Esophagus squamous epithelium (tissue), 5 donors: ENCODE measurements around the gene CREBBP. TPM values are rescaled to one million over a fixed set of nuclear protein-coding genes. Genes with fewer than 3 reads are reported as not detected.

Source experiments
- DNase-seq: peaks from one replicate; lab custom pipeline; 2025; lab: John Stamatoyannopoulos, UW
- H3K27ac ChIP-seq, 4 donors: fragments of 200-600 bp; sonication (generic); one replicate each; pipeline ENCODE4 v1.5.1; 2016 to 2019; ENCODE audit warnings: mild to moderate bottlenecking in 1 of 4
- H3K27me3 ChIP-seq, 4 donors: fragments of 200-600 bp; sonication (generic); 1 replicate in 3 of 4; 2 replicates in 1 of 4; pipeline versions ENCODE4 v1.5.1 to v1.6.0; 2017 to 2021; ENCODE audit warnings: antibody characterized with exemption in 1 of 4
- H3K36me3 ChIP-seq, 3 donors: fragments of 200-600 bp; sonication (generic); one replicate each; pipeline ENCODE4 v1.5.1; 2016 to 2019
- H3K4me1 ChIP-seq, 3 donors: fragments of 200-600 bp; sonication (generic); one replicate each; pipeline ENCODE4 v1.5.1; 2017 to 2019
- H3K4me3 ChIP-seq, 4 donors: fragments of 200-600 bp; sonication (generic); 1 replicate in 3 of 4; 2 replicates in 1 of 4; pipeline ENCODE4 v1.5.1; 2016 to 2019; ENCODE audit warnings: mild to moderate bottlenecking in 2 of 4, moderate library complexity in 1 of 4
- H3K9me3 ChIP-seq, 3 donors: fragments of 200-600 bp; sonication (generic); one replicate each; pipeline ENCODE4 v1.5.1; 2016 to 2019
- POLR2A ChIP-seq, 4 donors: fragments of 450-650 bp; IDR thresholded peaks; one replicate each; pipeline ENCODE4 v1.6.1; 2017; ENCODE audit warnings: antibody characterized with exemption in 4 of 4, mild to moderate bottlenecking in 4 of 4, moderate library complexity in 3 of 4
- WGBS, 2 donors: methylation state at CpG; one replicate each; pipeline ENCODE4 v1.1.5; 2018; 5-methylcytosine and 5-hydroxymethylcytosine counted together
- intact Hi-C: fragments of 100-400 bp; cut with DNase I; formaldehyde crosslinking; loops from one replicate; pipeline ENCODE4 v1.15.0; 2022
- total RNA-seq, 4 donors: library from RNA; depleted of rRNA; stranded (reverse); fragments of >200 nt; gene quantifications; one replicate each; pipeline ENCODE4 v1.1.0, GENCODE V29; 2016
- TF ChIP-seq, protein P1 (sequence below), 6 experiments: fragments of 450-650 bp in 4 of 6; fragments of 200-600 bp in 2 of 6; sonication (generic) in 2 of 6; IDR thresholded peaks; one replicate each; pipeline ENCODE4 v1.5.1; 2016 to 2019; ENCODE audit warnings: antibody characterized with exemption in 6 of 6, mild to moderate bottlenecking in 4 of 6, moderate library complexity in 4 of 6
- donor health status: DM: yes; HTN: yes; CAD: no.

Gene CREBBP
- total RNA-seq, 4 donors from 2014 or later = 14.5 to 53.6 (median 37.5) TPM

- H3K9me3 ChIP-seq = no peaks in the 10 kb centered on the region
- DNase-seq = no peak
- H3K4me3 ChIP-seq = no peak overlapping the region
- H3K27ac ChIP-seq = no peak overlapping the region
- no peak for TF ChIP-seq POLR2A (IDR thresholded peaks at IDR 0.05)
- TF ChIP-seq, protein P1, sequence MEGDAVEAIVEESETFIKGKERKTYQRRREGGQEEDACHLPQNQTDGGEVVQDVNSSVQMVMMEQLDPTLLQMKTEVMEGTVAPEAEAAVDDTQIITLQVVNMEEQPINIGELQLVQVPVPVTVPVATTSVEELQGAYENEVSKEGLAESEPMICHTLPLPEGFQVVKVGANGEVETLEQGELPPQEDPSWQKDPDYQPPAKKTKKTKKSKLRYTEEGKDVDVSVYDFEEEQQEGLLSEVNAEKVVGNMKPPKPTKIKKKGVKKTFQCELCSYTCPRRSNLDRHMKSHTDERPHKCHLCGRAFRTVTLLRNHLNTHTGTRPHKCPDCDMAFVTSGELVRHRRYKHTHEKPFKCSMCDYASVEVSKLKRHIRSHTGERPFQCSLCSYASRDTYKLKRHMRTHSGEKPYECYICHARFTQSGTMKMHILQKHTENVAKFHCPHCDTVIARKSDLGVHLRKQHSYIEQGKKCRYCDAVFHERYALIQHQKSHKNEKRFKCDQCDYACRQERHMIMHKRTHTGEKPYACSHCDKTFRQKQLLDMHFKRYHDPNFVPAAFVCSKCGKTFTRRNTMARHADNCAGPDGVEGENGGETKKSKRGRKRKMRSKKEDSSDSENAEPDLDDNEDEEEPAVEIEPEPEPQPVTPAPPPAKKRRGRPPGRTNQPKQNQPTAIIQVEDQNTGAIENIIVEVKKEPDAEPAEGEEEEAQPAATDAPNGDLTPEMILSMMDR (IDR thresholded peaks at IDR 0.05) = no peak
- intact Hi-C loops = no loop called here
- peaks cover 16 to 91% (median 16%) of the 10 kb centered on the region in 3 donors for H3K36me3 ChIP-seq
- peaks cover 4 to 16% (median 12%) of the 10 kb centered on the region in 3 donors for H3K4me1 ChIP-seq
- 84 to 88% methylated on average over 7 to 9 of the region's 9 CpGs for WGBS, 2 donors
- H3K27me3 ChIP-seq = no peaks in the 10 kb centered on the region
These were observed 91.7 kb downstream of the CREBBP start for GRCh38 chr16:3788711-3789374.

- Histone ChIP-seq H3K27ac (no peak overlapping the region), H3K4me3 (no peak overlapping the region), H3K9me3 (no peaks in the 10 kb centered on the region), H3K4me1 (peaks cover 0 to 9% (median 4%) of the 10 kb centered on the region in 3 donors), H3K27me3 (no peaks in the 10 kb centered on the region), H3K36me3 (peaks cover 16 to 99% (median 16%) of the 10 kb centered on the region in 3 donors)
- TF ChIP-seq, protein P1 (IDR thresholded peaks at IDR 0.05) = no peak
- no peak for TF ChIP-seq POLR2A (IDR thresholded peaks at IDR 0.05)
- DNase-seq = no peak
- WGBS, 2 donors = 87 to 88% methylated on average over 4 to 7 of the region's 10 CpGs
- intact Hi-C loops = no loop called here
These were observed 92.4 kb downstream of the CREBBP start for GRCh38 chr16:3787924-3788661.

DNA sequence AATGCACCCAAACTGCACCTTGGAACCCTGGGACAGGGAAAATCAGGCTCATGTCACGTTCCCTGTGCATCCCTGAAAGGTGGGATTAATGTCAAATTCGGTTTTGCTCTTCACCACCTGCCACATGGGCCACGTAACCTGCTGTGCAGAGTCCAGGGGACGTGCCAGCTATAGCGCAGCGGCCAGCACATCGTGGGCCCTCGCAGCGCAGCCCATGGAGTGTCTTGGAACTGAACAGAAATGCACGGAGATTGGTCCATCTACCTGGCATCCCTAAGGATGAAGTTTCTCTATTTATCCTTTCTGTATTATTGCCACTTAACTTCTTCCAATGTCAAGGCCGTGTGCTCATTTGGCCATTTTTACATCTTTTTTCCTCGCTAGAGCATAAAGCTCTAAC, 95.1 kb downstream of the CREBBP start:
- DNase-seq = no peak
- no peak overlapping the region for H3K27ac ChIP-seq
- H3K4me1 ChIP-seq = peaks cover 0 to 3% (median 0%) of the 10 kb centered on the region in 3 donors
- H3K27me3 ChIP-seq = no peaks in the 10 kb centered on the region
- intact Hi-C loops = no loop called here
- no peaks in the 10 kb centered on the region for H3K9me3 ChIP-seq
- no peak overlapping the region for H3K4me3 ChIP-seq
- H3K36me3 ChIP-seq = peaks cover under 1 to 99% (median 4%) of the 10 kb centered on the region in 3 donors
- TF ChIP-seq POLR2A (IDR thresholded peaks at IDR 0.05) = no peak
- TF ChIP-seq, protein P1 (IDR thresholded peaks at IDR 0.05) = no peak
- WGBS, 2 donors = 94 to 97% methylated on average over 12 of the region's 12 CpGs

- intact Hi-C loops = no loop called here
- peaks cover 2 to 99% (median 20%) of the 10 kb centered on the region in 3 donors for H3K36me3 ChIP-seq
- no peak for DNase-seq
- TF ChIP-seq POLR2A (IDR thresholded peaks at IDR 0.05) = no peak
- TF ChIP-seq, protein P1 (IDR thresholded peaks at IDR 0.05) = no peak
- no peak overlapping the region for H3K27ac ChIP-seq
- H3K4me3 ChIP-seq = no peak overlapping the region
- peaks cover 0 to 3% (median 0%) of the 10 kb centered on the region in 3 donors for H3K4me1 ChIP-seq
- H3K9me3 ChIP-seq = no peaks in the 10 kb centered on the region
- 58 to 85% methylated on average over 2 to 3 of the region's 3 CpGs for WGBS, 2 donors
- no peaks in the 10 kb centered on the region for H3K27me3 ChIP-seq
These were observed 97.0 kb downstream of the CREBBP start for GRCh38 chr16:3783516-3783915.

DNA sequence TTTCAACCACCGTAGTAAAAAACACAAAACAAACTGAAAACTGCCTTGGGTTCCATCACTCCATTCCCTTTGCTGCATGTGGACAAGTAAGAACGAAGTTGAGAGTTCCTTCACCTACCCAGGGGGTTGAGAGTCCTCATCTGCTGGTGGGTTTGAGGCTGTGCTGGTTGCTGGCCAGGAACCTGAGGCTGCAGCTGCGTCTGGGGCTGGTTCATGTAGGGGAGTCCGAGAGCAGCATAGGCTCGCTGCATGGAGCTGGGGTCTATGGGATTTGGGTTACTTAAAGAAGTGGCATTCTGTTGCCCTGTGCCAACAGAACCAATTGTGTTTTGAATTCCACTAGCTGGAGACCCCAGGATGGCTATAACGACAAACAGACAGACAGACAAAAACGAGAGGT, 97.9 kb downstream of the CREBBP start:
- Histone ChIP-seq H3K9me3 (no peaks in the 10 kb centered on the region), H3K4me1 (peaks cover 0 to 3% (median 0%) of the 10 kb centered on the region in 3 donors), H3K36me3 (peaks cover 10 to 99% (median 28%) of the 10 kb centered on the region in 3 donors), H3K27me3 (no peaks in the 10 kb centered on the region), H3K27ac (no peak overlapping the region), H3K4me3 (no peak overlapping the region)
- 90 to 95% methylated on average over 6 to 7 of the region's 7 CpGs for WGBS, 2 donors
- no peak for TF ChIP-seq POLR2A (IDR thresholded peaks at IDR 0.05)
- TF ChIP-seq, protein P1 (IDR thresholded peaks at IDR 0.05) = no peak
- DNase-seq = no peak
- intact Hi-C loops = no loop called here
